Kidney tubule cell (primary cell): ENCODE results near the gene STX18.
A peak's percentile ranks its signal among the peaks of the same experiment; 100 is the strongest.

Experiments
- DNase-seq: peaks from one replicate; pipeline ENCODE4 v3.0.0-alpha.2; 2018; ENCODE audit warnings: low spot score

The STX18 gene

GRCh38 chr4:4398430-4398829, 143.4 kb downstream of the STX18 start:
- DNase-seq = no peak

GRCh38 chr4:4397441-4397819, 144.4 kb downstream of the STX18 start:
- no peak for DNase-seq

- DNase-seq = no peak
Measured at GRCh38 chr4:4396628-4397440, 145.0 kb downstream of the STX18 start.

GRCh38 chr4:4395849-4396627, 145.8 kb downstream of the STX18 start:
- peak; percentile 22 for DNase-seq

GRCh38 chr4:4395371-4395770, 146.5 kb downstream of the STX18 start:
- DNase-seq = no peak

- DNase-seq = peak; percentile 21
Measured at GRCh38 chr4:4394644-4395043, 147.2 kb downstream of the STX18 start.

GRCh38 chr4:4392501-4393183, 149.2 kb downstream of the STX18 start:
- DNase-seq = no peak

GRCh38 chr4:4391866-4392265, 150.0 kb downstream of the STX18 start:
- no peak for DNase-seq

- no peak for DNase-seq
Measured at GRCh38 chr4:4390515-4391240, 151.2 kb downstream of the STX18 start.

GRCh38 chr4:4390046-4390445, 151.8 kb downstream of the STX18 start:
- no peak for DNase-seq

- no peak for DNase-seq
Measured at GRCh38 chr4:4388836-4389575, 152.8 kb downstream of the STX18 start.

GRCh38 chr4:4388311-4388790, 153.5 kb downstream of the STX18 start:
- DNase-seq = no peak

GRCh38 chr4:4387531-4388310, 154.1 kb downstream of the STX18 start:
- no peak for DNase-seq

- peak; percentile 10 for DNase-seq
Measured at GRCh38 chr4:4386736-4387392, 155.0 kb downstream of the STX18 start, which contains the start of gene NSG1. Gene NSG1, plus strand, starts transcription at chr4:4387102. Its CDS starts 528 bp downstream, at chr4:4387630.

- no peak for DNase-seq
Measured at GRCh38 chr4:4386296-4386735, 155.5 kb downstream of the STX18 start.

GRCh38 chr4:4385729-4386295, 156.0 kb downstream of the STX18 start:
- no peak for DNase-seq

- peak; percentile 32 for DNase-seq
Measured at GRCh38 chr4:4384837-4385236, 157.0 kb downstream of the STX18 start.

GRCh38 chr4:4383085-4383484, 158.8 kb downstream of the STX18 start:
- no peak for DNase-seq

- DNase-seq = no peak
Measured at GRCh38 chr4:4379540-4380087, 162.2 kb downstream of the STX18 start.
